ENCODE measurements around the gene A2M. TPM values are rescaled to one million over a fixed set of nuclear protein-coding genes. Genes with fewer than 3 reads are reported as not detected.

The A2M gene
- total and polyA plus RNA-seq, 9 of the 15 experiments (the other 6 are each of a cell fraction or from before 2014, with no cell fraction given): 0.08 to 2.3 TPM; not detected in 7

DNA sequence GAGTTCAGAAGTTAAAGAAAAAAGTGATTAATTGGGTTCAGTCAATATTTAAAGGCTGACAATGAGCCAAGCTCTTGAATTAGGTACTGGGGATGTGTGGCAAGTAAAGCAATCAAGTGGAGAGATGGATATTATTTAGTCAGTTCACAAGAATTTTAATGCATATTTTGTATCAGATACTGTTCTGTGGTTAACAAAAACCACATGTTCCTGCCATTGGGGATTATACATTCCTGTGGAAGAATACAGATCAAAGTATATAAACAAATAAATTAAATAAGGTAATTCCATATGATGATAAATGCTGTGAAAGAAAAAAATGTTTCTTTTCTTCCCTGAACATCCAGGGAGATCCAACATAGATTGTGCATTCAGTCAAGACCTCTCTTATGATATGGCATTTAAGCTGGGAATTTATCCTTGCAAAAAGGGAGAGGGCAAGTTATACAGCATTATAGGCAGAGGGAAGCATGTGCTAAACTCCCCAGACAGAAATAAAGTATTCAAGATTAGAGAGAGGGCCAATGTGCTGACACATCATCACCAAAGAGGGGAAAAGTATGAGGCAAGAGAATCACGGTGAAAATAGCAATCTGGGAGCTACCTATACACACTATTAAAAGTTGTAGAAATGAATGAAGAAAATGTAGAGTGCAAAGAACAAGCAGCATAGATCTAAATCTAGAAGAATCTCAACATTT is 17.6 kb upstream of the A2M start:
- peaks cover 0 to 4% of the 10 kb centered on the region in 2 experiments; a peak in 1 of 5 replicates for H3K4me1 ChIP-seq (replicated peaks in 1 of 2; ENCODE audit: control insufficient read depth in 2 of 2, insufficient read depth in 2 of 2, low read length in 2 of 2)

More for the DNA sequence above, 17.6 kb upstream of the A2M start:
- no peaks in the 10 kb centered on the region for H3K79me2 ChIP-seq (ENCODE audit: control insufficient read depth, insufficient read depth, low read length)
- in situ Hi-C loops (cut with MboI) (no loop called here), intact Hi-C loops (cut with micrococcal nuclease) (no loop called here)
- H3K27ac ChIP-seq (ENCODE audit: extremely low read depth, low read depth, low read length): no peak overlapping the region
- DNase-seq (ENCODE audit: extremely low read depth in 1 of 4, low spot score in 3 of 4) (no peak), FAIRE-seq (no peak), ATAC-seq (no peak)
- no peaks in the 10 kb centered on the region for H3K9me1 ChIP-seq (ENCODE audit: control insufficient read depth, insufficient read depth, low read length)
- H2AFZ ChIP-seq (ENCODE audit: low read depth, low read length): no peak overlapping the region
- TF ChIP-seq, protein P1, sequence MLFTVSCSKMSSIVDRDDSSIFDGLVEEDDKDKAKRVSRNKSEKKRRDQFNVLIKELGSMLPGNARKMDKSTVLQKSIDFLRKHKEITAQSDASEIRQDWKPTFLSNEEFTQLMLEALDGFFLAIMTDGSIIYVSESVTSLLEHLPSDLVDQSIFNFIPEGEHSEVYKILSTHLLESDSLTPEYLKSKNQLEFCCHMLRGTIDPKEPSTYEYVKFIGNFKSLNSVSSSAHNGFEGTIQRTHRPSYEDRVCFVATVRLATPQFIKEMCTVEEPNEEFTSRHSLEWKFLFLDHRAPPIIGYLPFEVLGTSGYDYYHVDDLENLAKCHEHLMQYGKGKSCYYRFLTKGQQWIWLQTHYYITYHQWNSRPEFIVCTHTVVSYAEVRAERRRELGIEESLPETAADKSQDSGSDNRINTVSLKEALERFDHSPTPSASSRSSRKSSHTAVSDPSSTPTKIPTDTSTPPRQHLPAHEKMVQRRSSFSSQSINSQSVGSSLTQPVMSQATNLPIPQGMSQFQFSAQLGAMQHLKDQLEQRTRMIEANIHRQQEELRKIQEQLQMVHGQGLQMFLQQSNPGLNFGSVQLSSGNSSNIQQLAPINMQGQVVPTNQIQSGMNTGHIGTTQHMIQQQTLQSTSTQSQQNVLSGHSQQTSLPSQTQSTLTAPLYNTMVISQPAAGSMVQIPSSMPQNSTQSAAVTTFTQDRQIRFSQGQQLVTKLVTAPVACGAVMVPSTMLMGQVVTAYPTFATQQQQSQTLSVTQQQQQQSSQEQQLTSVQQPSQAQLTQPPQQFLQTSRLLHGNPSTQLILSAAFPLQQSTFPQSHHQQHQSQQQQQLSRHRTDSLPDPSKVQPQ (CRISPR knock-in tag; IDR thresholded peaks at IDR 0.05; ENCODE audit: borderline replicate concordance): no peak
- TF ChIP-seq SFPQ (IDR thresholded peaks at IDR 0.05; ENCODE audit: low read depth, low read length) (no peak), ZNF3 (CRISPR knock-in tag; IDR thresholded peaks at IDR 0.05) (no peak), PHF20 (IDR thresholded peaks at IDR 0.05; ENCODE audit: partially characterized antibody) (no peak), DPF2 (IDR thresholded peaks at IDR 0.05) (no peak), TAF9B (IDR thresholded peaks at IDR 0.05; ENCODE audit: partially characterized antibody) (no peak), ZNF57 (CRISPR knock-in tag; IDR thresholded peaks at IDR 0.05) (no peak), HMG20A (CRISPR knock-in tag; conservative IDR thresholded peaks at IDR 0.05) (no peak)
- no peak overlapping the region for H3K4me3 ChIP-seq
- no peak overlapping the region for H3K4me2 ChIP-seq (ENCODE audit: insufficient read depth, low read length)
- peaks cover 2 to 4% of the 10 kb centered on the region in 2 experiments; a peak in 3 of 5 replicates for H3K27me3 ChIP-seq (ENCODE audit: control insufficient read depth in 2 of 2, insufficient read depth in 2 of 2, low read length in 2 of 2)
- BruUV-seq (replicated peaks): no TSS peak
- WGBS (ENCODE audit: insufficient coverage, low coverage, missing lambda C conversion rate): 0% methylated on average over 1 of the region's 1 CpG
- H3K36me3 ChIP-seq (ENCODE audit: control insufficient read depth, insufficient read depth, low read length): no peaks in the 10 kb centered on the region
- no peaks in the 10 kb centered on the region for H4K20me1 ChIP-seq (replicated peaks; ENCODE audit: control insufficient read depth, insufficient read depth, low read length)
- H3K9ac ChIP-seq (ENCODE audit: insufficient read depth in 1 of 2, low read depth in 2 of 2, low read length in 2 of 2): no peak overlapping the region
- POLR2A ChIA-PET: no interaction called here
- H3K9me3 ChIP-seq (replicated peaks; ENCODE audit: control insufficient read depth, insufficient read depth, low read depth, low read length): no peaks in the 10 kb centered on the region
- CTCF ChIA-PET (ENCODE audit: low intra/inter-chr PET ratio): no interaction called here

Data from K562 (cell line).